IMR-90 (cell line): ENCODE data around the gene CLIC5. TPM values are rescaled to one million over a fixed set of nuclear protein-coding genes. Genes with fewer than 3 reads are reported as not detected.

Experiments
- ATAC-seq: fragments of 200-7000 bp; cut with Tn5 transposase; 2 replicates; pipeline ENCODE4 v1.9.1; 2020; ENCODE audit warnings: low read depth, mild to moderate bottlenecking, moderate library complexity
- BruUV-seq: library from RNA; stranded (reverse); fragments of 400-500 nt; replicated peaks from 2 replicates; lab custom pipeline; 2021; lab: Mats Ljungman, UMichigan
- CTCF ChIA-PET: fragments of 300-600 bp; formaldehyde crosslinking; extraction: SDS; loops from one replicate; lab custom pipeline; 2021; ENCODE audit warnings: antibody characterized with exemption; lab: Yijun Ruan, JAX
- POLR2A ChIA-PET: fragments of 300-600 bp; sonication (Branson Sonifier 250); formaldehyde crosslinking; loops from one replicate; lab custom pipeline; 2022; ENCODE audit warnings: antibody characterized with exemption; ENCODE audit not compliant: unreplicated experiment; lab: Charles Lee
- DNase-seq: peaks from one replicate; pipeline ENCODE4 v3.0.0; 2013
- H2AFZ ChIP-seq: replicated peaks from 2 replicates; pipeline ENCODE3; 2013; ENCODE audit warnings: low read length, mild to moderate bottlenecking; ENCODE audit not compliant: poor library complexity
- H2AK5ac ChIP-seq: 2 replicates; pipeline ENCODE4 v1.6.1; 2013; ENCODE audit warnings: low read depth, low read length, inconsistent platforms
- H2AK9ac ChIP-seq: replicated peaks from 2 replicates; pipeline ENCODE3; 2013; ENCODE audit warnings: mild to moderate bottlenecking, low read depth, low read length, moderate library complexity; ENCODE audit not compliant: poor library complexity
- H2BK120ac ChIP-seq: 2 replicates; pipeline ENCODE4 v1.6.1; 2013; ENCODE audit warnings: low read depth, low read length, inconsistent platforms
- H2BK15ac ChIP-seq: 3 replicates; pipeline ENCODE4 v1.6.1; 2013; ENCODE audit warnings: low read depth, low read length, inconsistent platforms
- H2BK20ac ChIP-seq: 2 replicates; pipeline ENCODE4 v1.6.1; 2013; ENCODE audit warnings: low read depth, mild to moderate bottlenecking, inconsistent platforms, low read length, moderate library complexity
- H2BK5ac ChIP-seq: 2 replicates; pipeline ENCODE4 v1.6.1; 2013; ENCODE audit warnings: mild to moderate bottlenecking, low read depth, low read length, inconsistent platforms; ENCODE audit not compliant: poor library complexity, severe bottlenecking
- H3K14ac ChIP-seq: replicated peaks from 2 replicates; pipeline ENCODE4 v1.6.1; 2013; ENCODE audit warnings: low read depth, low read length, inconsistent platforms
- H3K18ac ChIP-seq: 2 replicates; pipeline ENCODE4 v1.6.1; 2013; ENCODE audit warnings: low read depth, low read length, control low read depth
- H3K23ac ChIP-seq: 2 replicates; pipeline ENCODE4 v1.6.1; 2013; ENCODE audit warnings: low read depth, low read length, inconsistent platforms
- H3K27ac ChIP-seq: 2 replicates; pipeline ENCODE4 v1.5.1; 2013; ENCODE audit warnings: mild to moderate bottlenecking, control low read depth, low read length; ENCODE audit not compliant: insufficient read depth
- H3K27me3 ChIP-seq: 2 replicates; pipeline ENCODE4 v1.6.1; 2013; ENCODE audit warnings: low read length; ENCODE audit not compliant: control insufficient read depth, insufficient read depth
- H3K36me3 ChIP-seq: 2 replicates; pipeline ENCODE4 v1.6.1; 2013; ENCODE audit warnings: low read length, mixed read lengths; ENCODE audit not compliant: control insufficient read depth, insufficient read depth
- H3K4ac ChIP-seq: 2 replicates; pipeline ENCODE4 v1.6.1; 2013; ENCODE audit warnings: low read depth, low read length, inconsistent platforms
- H3K4me1 ChIP-seq: 2 replicates; pipeline ENCODE4 v1.6.1; 2013; ENCODE audit warnings: low read length, mixed read lengths; ENCODE audit not compliant: control insufficient read depth, insufficient read depth
- H3K4me2 ChIP-seq: 2 replicates; pipeline ENCODE4 v1.6.1; 2013; ENCODE audit warnings: low read depth, mild to moderate bottlenecking, control low read depth, low read length, moderate library complexity
- H3K4me3 ChIP-seq: 2 replicates; pipeline ENCODE4 v1.5.1; 2013; ENCODE audit warnings: low read depth, mild to moderate bottlenecking, control low read depth, low read length, moderate library complexity; ENCODE audit not compliant: insufficient read depth
- H3K56ac ChIP-seq: 2 replicates; pipeline ENCODE4 v1.6.1; 2013; ENCODE audit warnings: low read length, inconsistent platforms; ENCODE audit not compliant: insufficient read depth; ENCODE audit errors: extremely low read depth
- H3K79me1 ChIP-seq, 2 experiments: 2 replicates each; pipeline ENCODE4 v1.6.1; 2013; ENCODE audit warnings: low read length in 2 of 2, inconsistent platforms in 1 of 2, low read depth in 1 of 2
- H3K9ac ChIP-seq: 2 replicates; pipeline ENCODE4 v1.6.1; 2013; ENCODE audit warnings: low read depth, low read length, control low read depth
- H3K9me1 ChIP-seq: 2 replicates; pipeline ENCODE4 v1.6.1; 2013; ENCODE audit warnings: low read length, inconsistent platforms; ENCODE audit not compliant: insufficient read depth
- H3K9me3 ChIP-seq: 2 replicates; pipeline ENCODE4 v1.6.1; 2013; ENCODE audit warnings: low read length; ENCODE audit not compliant: control insufficient read depth, insufficient read depth
- H4K20me1 ChIP-seq: 2 replicates; pipeline ENCODE4 v1.6.1; 2013; ENCODE audit warnings: low read length, inconsistent platforms; ENCODE audit not compliant: insufficient read depth
- H4K5ac ChIP-seq: 2 replicates; pipeline ENCODE4 v1.6.1; 2013; ENCODE audit warnings: mild to moderate bottlenecking, low read depth, low read length, control low read depth
- H4K8ac ChIP-seq, 2 experiments: 2 replicates each; pipeline ENCODE4 v1.6.1; 2013; ENCODE audit warnings: low read depth in 2 of 2, low read length in 2 of 2, control low read depth in 1 of 2, inconsistent platforms in 1 of 2
- H4K91ac ChIP-seq: 2 replicates; pipeline ENCODE4 v1.6.1; 2013; ENCODE audit warnings: low read depth, low read length, inconsistent platforms; ENCODE audit not compliant: insufficient read depth
- CHD1 ChIP-seq: IDR thresholded peaks from 2 replicates; pipeline ENCODE4 v1.6.1; 2012; ENCODE audit warnings: low read depth, low read length, improper control_type of control experiment
- MAFK ChIP-seq: IDR thresholded peaks from 2 replicates; pipeline ENCODE4 v1.6.1; 2012; ENCODE audit warnings: low read depth, low read length, improper control_type of control experiment
- MXI1 ChIP-seq: IDR thresholded peaks from 2 replicates; pipeline ENCODE4 v1.6.1; 2012; ENCODE audit warnings: low read depth, mild to moderate bottlenecking, low read length, moderate library complexity, borderline replicate concordance
- NFE2L2 ChIP-seq: fragments of 150-350 bp; IDR thresholded peaks from 2 replicates; pipeline ENCODE4 v1.6.1; 2016; ENCODE audit warnings: low read depth, mild to moderate bottlenecking, low read length
- POLR2A ChIP-seq: IDR thresholded peaks from 2 replicates; pipeline ENCODE4 v1.6.1; 2012; ENCODE audit warnings: mild to moderate bottlenecking, low read depth, low read length
- RAD21 ChIP-seq: IDR thresholded peaks from 2 replicates; pipeline ENCODE4 v1.6.1; 2012; ENCODE audit warnings: low read length, improper control_type of control experiment
- RCOR1 ChIP-seq: IDR thresholded peaks from 2 replicates; pipeline ENCODE4 v1.6.1; 2012; ENCODE audit warnings: mild to moderate bottlenecking, low read length, improper control_type of control experiment; ENCODE audit not compliant: insufficient replicate concordance
- RFX5 ChIP-seq: IDR thresholded peaks from 2 replicates; pipeline ENCODE4 v1.8.0; 2012; ENCODE audit warnings: low read depth, mild to moderate bottlenecking, low read length, moderate library complexity
- SMC3 ChIP-seq: fragments of 150-350 bp; IDR thresholded peaks from 2 replicates; pipeline ENCODE4 v1.6.1; 2016; ENCODE audit warnings: low read depth, mild to moderate bottlenecking, antibody characterized with exemption, low read length, moderate library complexity
- USF2 ChIP-seq: fragments of 150-350 bp; IDR thresholded peaks from 2 replicates; pipeline ENCODE4 v1.6.1; 2017; ENCODE audit warnings: mild to moderate bottlenecking, antibody characterized with exemption, low read length, low read depth
- WGBS, 2 experiments: methylation state at CpG; one replicate each; pipeline versions ENCODE4 v1.1.5 to v1.1.7; 2013; ENCODE audit warnings: missing lambda C conversion rate in 2 of 2; ENCODE audit not compliant: insufficient read length in 1 of 2; ENCODE audit errors: extremely low coverage in 2 of 2; 5-methylcytosine and 5-hydroxymethylcytosine counted together
- dilution Hi-C: fragments of 300-500 bp; cut with HindIII; formaldehyde crosslinking; loops from one replicate; pipeline ENCODE4 v1.14.3; 2018; ENCODE audit warnings: low sequenced_read_pairs; ENCODE audit not compliant: unreplicated experiment
- in situ Hi-C: fragments of 300-500 bp; cut with MboI; formaldehyde crosslinking; loops from 3 replicates; pipeline ENCODE4 v1.14.3; 2019; ENCODE audit warnings: low sequenced_read_pairs, inconsistent platforms, mixed read lengths
- intact Hi-C: fragments of 100-400 bp; cut with micrococcal nuclease; formaldehyde crosslinking; loops from 2 replicates; pipeline ENCODE4 v1.10.0; 2022
- polyA plus RNA-seq, 3 experiments: library from polyadenylated mRNA; depleted of rRNA; stranded (reverse); fragments of >200 nt; gene quantifications; 2 replicates each; pipeline ENCODE4 v1.2.3, GENCODE V29; 2012; ENCODE audit warnings: low replicate concordance in 1 of 3
- total RNA-seq: library from RNA; depleted of rRNA; stranded (reverse); fragments of >200 nt; gene quantifications from 2 replicates; pipeline ENCODE4 v1.2.3, GENCODE V29; 2012
- TF ChIP-seq, protein P1 (sequence below): conservative IDR thresholded peaks from 2 replicates; pipeline ENCODE4 v1.5.1; 2012; ENCODE audit warnings: mild to moderate bottlenecking, low read depth, low read length, improper control_type of control experiment

Gene CLIC5
- total and polyA plus RNA-seq, 2 of the 4 experiments (the other 2 are of a cell fraction): not detected

GRCh38 chr6:45965792-45966191 lies 49.9 kb downstream of the CLIC5 start:
- H2BK5ac ChIP-seq: no peak overlapping the region
- no peaks in the 10 kb centered on the region for H3K9me1 ChIP-seq
- H3K79me1 ChIP-seq: no peaks in the 10 kb centered on the region
- WGBS, 2 experiments: no CpG with 5 or more reads among the region's 1 CpG
- intact Hi-C loops (no loop called here), in situ Hi-C loops (no loop called here), dilution Hi-C loops (no loop called here)
- H4K5ac ChIP-seq: no peak overlapping the region
- POLR2A ChIA-PET: no interaction called here
- no peak for TF ChIP-seq CHD1
- no peak for TF ChIP-seq POLR2A
- no peak for TF ChIP-seq SMC3
- no peak for TF ChIP-seq RFX5
- TF ChIP-seq RCOR1: no peak
- TF ChIP-seq NFE2L2: no peak
- no peak for TF ChIP-seq MXI1
- TF ChIP-seq, protein P1, sequence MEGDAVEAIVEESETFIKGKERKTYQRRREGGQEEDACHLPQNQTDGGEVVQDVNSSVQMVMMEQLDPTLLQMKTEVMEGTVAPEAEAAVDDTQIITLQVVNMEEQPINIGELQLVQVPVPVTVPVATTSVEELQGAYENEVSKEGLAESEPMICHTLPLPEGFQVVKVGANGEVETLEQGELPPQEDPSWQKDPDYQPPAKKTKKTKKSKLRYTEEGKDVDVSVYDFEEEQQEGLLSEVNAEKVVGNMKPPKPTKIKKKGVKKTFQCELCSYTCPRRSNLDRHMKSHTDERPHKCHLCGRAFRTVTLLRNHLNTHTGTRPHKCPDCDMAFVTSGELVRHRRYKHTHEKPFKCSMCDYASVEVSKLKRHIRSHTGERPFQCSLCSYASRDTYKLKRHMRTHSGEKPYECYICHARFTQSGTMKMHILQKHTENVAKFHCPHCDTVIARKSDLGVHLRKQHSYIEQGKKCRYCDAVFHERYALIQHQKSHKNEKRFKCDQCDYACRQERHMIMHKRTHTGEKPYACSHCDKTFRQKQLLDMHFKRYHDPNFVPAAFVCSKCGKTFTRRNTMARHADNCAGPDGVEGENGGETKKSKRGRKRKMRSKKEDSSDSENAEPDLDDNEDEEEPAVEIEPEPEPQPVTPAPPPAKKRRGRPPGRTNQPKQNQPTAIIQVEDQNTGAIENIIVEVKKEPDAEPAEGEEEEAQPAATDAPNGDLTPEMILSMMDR: no peak
- no peak for TF ChIP-seq USF2
- TF ChIP-seq MAFK: no peak
- TF ChIP-seq RAD21: no peak
- DNase-seq: peak; percentile 22
- H3K56ac ChIP-seq: no peak overlapping the region
- BruUV-seq: no TSS peak
- H3K18ac ChIP-seq: no peak overlapping the region
- no peaks in the 10 kb centered on the region for H4K20me1 ChIP-seq
- no peak overlapping the region for H2AK5ac ChIP-seq
- no peaks in the 10 kb centered on the region for H3K36me3 ChIP-seq
- H4K91ac ChIP-seq: no peak overlapping the region
- no peak overlapping the region for H3K23ac ChIP-seq
- CTCF ChIA-PET: interaction anchor here (0.6 kb wide), 3 partner anchors 35 to 829 kb away, joined by 3 to 5 read pairs (median 4); no protein-coding TSS in a partner anchor
- no peak overlapping the region for H2BK120ac ChIP-seq
- no peak overlapping the region for H3K27ac ChIP-seq
- H3K4me1 ChIP-seq: no peaks in the 10 kb centered on the region
- H3K27me3 ChIP-seq: no peaks in the 10 kb centered on the region
- H4K8ac ChIP-seq: no peak overlapping the region
- H2BK15ac ChIP-seq: no peak overlapping the region
- no peak overlapping the region for H2BK20ac ChIP-seq
- no peak overlapping the region for H2AK9ac ChIP-seq
- ATAC-seq: no peak
- H3K14ac ChIP-seq: no peak overlapping the region
- no peaks in the 10 kb centered on the region for H3K9me3 ChIP-seq
- H3K4ac ChIP-seq: no peak overlapping the region
- no peak overlapping the region for H3K9ac ChIP-seq
- H2AFZ ChIP-seq: no peak overlapping the region
- H3K4me3 ChIP-seq: no peak overlapping the region
- H3K4me2 ChIP-seq: no peak overlapping the region
